HG02981 (cell line): ENCODE data around the gene YY1AP1.
A peak's percentile ranks its signal among the peaks of the same experiment; 100 is the strongest.
"Not testable (repeated sequence)": the region's sequence is repeated elsewhere in the genome, so short reads cannot be mapped to it uniquely, and the experiment has no call there.

Source experiments
- ATAC-seq: cut with Tn5 transposase; IDR thresholded peaks from one replicate; pipeline ENCODE4 v1.9.1; 2021; ENCODE audit warnings: mild to moderate bottlenecking, moderate library complexity; ENCODE audit not compliant: unreplicated experiment

The YY1AP1 gene, protein sequence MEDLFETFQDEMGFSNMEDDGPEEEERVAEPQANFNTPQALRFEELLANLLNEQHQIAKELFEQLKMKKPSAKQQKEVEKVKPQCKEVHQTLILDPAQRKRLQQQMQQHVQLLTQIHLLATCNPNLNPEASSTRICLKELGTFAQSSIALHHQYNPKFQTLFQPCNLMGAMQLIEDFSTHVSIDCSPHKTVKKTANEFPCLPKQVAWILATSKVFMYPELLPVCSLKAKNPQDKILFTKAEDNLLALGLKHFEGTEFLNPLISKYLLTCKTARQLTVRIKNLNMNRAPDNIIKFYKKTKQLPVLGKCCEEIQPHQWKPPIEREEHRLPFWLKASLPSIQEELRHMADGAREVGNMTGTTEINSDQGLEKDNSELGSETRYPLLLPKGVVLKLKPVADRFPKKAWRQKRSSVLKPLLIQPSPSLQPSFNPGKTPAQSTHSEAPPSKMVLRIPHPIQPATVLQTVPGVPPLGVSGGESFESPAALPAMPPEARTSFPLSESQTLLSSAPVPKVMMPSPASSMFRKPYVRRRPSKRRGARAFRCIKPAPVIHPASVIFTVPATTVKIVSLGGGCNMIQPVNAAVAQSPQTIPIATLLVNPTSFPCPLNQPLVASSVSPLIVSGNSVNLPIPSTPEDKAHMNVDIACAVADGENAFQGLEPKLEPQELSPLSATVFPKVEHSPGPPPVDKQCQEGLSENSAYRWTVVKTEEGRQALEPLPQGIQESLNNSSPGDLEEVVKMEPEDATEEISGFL

DNA sequence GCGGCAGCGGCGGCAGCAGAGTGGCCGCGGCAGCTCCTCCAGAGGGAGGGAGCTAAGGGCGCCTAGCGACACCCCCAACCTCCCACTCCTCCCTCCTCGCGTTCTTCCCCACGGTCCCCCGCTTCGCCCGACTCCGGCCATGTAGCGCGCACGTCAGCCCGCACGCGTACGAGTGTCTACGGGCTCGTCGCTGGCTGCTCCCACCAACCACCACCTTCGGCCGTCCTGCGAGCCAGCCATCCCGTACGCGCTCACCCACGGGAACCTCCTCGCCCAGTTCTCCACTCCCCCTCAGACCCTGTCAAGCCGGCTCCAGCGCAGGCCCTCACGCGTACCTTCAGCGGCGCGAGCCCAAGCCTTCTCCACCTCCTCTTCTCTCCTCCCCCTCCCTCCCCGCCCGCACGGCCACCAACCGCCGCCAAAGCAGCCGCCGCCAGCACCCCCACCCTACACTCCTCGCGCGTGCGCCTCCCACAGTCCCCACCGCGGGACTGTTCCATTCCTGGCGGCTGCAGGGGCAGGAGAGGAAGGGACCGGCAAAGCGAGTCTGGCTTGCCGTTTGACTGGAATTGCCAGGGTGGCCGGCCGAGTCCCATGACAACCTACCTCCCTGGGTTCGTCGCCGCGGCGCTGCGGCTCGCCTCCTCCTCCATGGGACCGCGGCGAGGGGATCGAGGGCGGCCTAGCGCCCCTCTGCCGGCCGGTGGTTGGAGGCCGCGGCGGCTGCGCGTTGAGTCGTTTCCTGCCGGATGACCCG lies at the start of gene YY1AP1:
TSS of gene YY1AP1 (minus strand) at position 451 of the 757 bp plus-strand sequence. CDS start 8,338 bp downstream, outside the sequence.
- ATAC-seq = peak; percentile 72

DNA sequence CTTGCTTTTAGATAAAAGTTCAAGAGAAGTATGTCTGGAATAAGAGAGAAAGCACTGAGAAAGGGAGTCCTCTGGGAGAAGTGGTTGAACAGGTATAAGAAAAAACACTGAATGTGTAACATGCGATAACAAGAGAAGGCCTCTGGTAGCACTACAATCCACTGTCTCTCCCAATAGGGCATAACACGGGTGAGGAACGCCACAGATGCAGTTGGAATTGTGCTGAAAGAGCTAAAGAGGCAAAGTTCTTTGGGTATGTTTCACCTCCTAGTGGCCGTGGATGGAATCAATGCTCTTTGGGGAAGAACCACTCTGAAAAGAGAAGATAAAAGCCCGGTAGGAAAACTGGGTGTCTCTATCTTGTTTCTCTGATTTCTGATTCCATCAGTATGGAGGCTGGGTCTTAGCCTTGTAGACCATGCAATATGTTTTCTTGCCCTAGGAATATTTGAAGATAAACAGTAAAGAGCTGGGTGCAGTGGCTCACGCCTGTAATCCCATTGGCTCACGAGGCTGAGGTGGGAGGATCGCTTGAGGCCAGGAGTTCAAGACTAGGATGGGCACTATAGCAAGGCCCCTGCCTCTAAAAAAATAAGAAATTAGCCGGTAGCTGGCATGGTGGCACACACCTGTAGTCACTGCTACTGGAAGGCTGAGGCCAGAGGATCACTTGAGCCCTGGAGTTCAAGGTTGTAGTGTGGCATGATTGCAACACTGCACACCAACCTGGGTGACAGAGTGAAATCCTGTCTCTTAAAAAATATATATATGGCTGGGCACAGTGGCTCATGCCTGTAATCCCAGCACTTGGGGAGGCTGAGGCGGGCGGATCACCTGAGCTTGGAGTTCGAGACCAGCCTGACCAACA lies 40.7 kb upstream of the YY1AP1 start:
- ATAC-seq = no peak

DNA sequence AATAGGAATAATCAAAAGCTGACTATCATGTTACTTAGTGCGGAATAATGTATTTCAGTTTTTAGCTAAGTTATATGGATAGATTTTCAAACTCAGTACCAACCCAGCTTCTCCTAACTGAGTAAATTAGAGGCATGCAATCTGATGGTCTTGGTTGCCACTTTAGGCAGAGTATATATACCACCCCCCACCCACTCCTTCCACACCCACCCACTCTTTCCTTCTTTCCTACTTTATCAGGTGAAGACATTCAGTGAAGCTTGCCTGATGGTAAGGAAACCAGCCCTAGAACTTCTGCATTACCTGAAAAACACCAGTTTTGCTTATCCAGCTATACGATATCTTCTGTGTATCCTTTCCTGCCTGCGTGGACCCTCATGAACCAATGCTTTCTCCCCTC lies 36.6 kb upstream of the YY1AP1 start:
- ATAC-seq = no peak

DNA sequence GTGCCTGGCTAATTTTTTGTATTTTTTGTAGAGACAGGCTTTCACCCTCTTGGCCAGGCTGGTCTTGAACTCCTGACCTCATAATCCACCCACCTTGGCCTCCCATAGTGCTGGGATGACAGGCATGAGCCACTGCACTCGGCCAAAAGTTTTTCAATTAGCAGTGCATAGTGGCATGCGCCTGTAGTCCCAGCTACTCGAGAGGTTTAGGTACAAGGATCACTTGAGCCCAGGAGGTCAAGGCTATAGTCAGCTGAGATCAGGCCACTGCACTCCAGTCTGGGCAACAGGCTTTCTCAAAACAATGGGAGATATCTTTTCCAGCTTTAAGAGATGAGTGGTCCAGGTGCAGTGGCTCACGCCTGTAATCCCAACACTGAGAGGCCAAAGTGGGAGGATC lies 31.1 kb upstream of the YY1AP1 start:
- ATAC-seq = no peak

DNA sequence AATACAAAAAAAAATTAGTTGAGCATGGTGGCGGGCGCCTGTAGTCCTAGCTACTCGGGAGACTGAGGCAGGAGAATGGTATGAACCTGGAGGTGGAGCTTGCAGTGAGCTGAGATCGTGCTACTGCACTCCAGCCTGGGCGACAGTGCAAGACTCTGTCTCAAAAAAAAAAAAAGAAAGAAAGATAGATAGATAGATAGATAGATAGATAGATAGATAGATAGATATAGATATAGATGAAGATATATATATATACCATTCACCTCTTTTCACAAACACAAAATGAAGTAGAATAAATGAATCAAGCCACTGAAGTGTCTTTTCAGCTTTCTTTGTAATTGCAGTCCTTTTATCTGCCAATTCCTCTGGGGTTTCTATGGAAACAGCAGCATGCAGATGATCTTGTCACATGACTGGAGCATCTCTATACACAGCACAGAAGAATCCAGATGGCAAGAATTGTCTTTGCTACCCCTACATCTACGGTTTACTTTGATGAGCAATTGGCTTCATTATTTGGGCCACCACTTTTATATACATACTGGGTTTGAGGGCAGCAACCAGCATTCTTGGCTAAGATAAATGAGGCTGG lies 30.0 kb upstream of the YY1AP1 start:
- ATAC-seq = not testable (repeated sequence)

DNA sequence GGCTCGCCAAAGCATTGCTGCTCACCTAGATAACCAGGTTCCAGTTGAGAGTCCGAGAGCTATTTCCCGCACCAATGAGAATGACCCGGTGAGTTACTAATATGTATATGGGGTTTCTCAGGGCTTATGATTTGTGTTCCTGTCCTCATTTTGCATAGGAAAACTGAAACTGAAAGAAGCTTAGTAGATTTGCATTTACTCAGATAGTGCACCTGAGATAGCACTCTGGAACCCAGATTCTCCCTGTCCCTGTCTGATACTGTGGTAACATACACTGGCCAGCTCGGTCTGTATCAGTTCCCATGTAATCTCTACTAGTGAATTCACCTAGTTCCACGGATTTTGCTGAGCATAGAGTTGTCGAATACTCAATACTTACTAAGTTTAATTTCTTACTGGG lies 28.5 kb upstream of the YY1AP1 start:
- ATAC-seq = no peak

DNA sequence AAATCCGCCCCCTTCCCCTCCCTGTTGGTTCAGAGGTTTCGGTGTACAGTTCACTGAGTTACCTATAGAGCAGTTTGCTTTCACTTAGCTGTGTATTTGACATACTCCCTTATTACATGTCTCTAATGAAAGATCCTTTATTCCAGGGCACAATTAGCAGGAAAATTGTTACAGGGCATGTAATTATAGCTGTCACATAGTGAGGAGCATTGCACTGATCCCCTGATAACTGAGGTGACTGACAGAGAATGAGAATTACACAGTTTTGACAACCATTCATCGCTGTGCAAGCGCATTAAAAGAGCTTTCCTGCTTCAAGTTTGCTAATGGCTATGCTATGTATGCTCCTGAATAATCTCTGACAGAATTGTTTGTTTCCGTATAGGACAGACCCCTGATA lies 27.2 kb upstream of the YY1AP1 start:
- ATAC-seq = no peak

DNA sequence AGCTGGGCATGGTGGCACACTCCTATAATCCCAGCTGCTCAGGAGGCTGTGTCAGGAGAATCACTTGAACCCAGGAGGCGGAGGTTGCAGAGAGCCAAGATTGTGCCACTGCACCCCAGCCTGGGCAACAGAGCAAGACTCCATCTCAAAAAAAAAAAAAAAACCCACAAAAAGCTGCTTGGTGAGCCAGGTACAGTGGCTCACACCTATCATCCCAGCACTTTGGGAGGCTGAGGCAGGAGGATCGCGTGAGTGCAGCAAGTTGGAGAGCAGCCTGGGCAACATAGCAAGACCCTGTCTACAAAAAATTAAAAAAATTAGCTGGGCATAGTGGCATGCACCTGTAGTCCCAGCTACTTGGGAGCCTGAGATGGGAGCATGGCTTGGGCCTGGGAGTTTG lies 26.5 kb upstream of the YY1AP1 start:
- ATAC-seq = not testable (repeated sequence)

DNA sequence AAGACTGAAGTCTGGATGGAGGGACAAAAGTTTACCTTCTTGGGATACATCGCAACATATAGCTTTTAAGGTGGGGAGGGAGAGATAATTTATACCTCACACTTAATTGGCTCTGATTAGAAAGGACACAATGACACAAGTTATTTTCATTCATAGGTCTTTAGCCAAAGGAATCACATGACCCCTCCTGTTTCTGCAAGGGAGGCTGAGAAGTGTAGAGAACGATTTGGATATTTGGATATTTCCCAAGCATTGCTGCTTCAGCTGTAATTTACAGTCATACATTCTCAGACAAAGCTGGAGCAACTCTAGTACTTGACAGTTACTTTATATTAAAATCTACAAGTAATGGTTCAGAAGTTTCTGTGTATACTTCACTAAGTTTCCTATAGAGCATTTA lies 24.5 kb upstream of the YY1AP1 start:
- no peak for ATAC-seq

DNA sequence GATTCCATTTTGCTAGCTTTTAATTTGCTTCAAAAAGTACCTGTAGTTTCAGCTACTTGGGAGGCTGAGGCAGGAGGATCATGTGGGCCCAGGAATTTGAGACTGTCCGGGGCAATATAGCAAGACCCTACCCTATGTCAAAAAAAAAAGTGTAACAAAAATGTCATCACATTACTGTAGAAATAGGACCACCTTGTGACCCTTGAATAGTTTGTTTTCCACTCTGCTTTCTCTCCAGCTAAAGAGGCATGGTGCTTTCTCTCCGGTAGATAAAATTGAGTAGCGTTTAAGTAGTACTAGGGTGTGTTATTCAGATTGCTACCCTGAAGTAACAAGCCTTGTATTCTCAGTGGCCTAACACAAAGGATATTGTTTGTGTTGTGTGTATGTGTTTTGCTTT lies 24.1 kb upstream of the YY1AP1 start:
- not testable (repeated sequence) for ATAC-seq

DNA sequence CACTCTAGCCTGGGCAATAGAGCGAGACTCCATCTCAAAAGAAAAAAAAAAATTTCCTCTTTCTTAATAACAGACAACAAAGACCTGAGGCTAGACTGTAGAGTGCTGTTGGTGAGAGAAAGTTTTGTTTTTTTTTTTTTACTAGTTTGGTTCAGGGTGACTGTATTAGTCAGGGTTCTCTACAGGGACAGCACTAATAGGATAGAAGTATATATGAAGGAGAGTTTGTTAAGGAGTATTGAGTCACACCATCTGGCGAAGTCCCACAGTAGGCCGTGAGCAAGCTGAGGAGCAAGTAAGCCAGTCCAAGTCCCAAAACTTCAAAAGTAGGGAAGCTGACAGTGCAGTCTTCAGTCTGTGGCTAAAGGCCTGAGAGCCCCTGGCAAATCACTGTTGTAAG lies 22.9 kb upstream of the YY1AP1 start:
- not testable (repeated sequence) for ATAC-seq

DNA sequence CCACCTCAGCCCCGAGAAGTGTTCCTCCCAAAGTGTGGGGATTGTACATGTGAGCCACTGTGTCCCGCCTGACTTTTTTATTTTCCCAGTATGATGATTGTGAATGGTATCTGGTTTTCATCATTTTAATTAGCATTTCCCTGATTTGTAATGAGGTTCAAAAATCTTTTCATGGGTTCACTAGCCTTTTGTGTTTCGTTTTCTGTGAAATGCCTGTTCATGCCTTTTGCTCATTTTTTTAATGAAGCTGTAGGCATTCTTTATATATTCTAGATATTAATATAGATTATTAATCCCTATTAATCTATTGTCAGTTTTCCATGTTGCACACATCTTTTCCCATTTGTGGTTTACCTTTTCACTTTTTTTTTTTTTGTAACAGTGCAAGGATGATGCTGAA lies 20.8 kb upstream of the YY1AP1 start:
- ATAC-seq = no peak

DNA sequence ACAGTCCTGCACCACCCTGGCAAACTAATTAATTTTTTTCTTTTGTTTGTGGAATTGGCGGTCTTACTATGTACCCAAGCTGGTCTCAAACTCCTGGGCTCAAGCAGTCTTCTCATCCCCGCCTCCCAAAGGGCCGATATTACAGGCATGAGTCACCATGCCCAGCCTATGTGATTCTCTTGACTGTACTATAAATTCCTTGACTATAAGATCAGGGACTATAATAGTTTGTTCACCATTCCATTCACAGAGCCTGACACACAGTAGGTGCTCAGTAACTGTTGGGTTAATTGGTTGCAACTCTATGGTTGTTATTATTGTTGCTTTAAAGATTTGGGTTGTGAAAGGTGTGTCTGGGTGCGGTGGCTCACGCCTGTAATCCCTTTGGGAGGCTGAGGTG lies 17.6 kb upstream of the YY1AP1 start:
- no peak for ATAC-seq

DNA sequence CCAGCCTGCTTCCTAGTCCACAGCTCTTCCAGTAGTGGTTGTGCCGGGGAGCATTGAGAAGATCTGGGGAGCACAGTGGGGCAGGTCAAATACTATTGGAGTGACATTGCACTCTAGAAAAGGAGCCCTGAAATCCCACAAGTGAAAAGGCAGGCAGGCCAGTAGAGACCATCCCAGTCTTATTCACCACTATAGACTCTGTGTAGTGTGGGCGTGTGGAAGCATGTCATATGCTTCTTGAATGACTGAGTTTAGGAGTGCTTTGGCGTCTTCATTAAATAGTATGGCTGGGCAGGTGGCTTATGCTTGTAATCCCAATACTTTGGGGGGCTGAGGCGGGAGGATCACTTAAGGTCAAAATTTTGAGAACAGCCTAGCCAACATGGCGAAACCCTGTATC lies 15.8 kb upstream of the YY1AP1 start:
- ATAC-seq = not testable (repeated sequence)

DNA sequence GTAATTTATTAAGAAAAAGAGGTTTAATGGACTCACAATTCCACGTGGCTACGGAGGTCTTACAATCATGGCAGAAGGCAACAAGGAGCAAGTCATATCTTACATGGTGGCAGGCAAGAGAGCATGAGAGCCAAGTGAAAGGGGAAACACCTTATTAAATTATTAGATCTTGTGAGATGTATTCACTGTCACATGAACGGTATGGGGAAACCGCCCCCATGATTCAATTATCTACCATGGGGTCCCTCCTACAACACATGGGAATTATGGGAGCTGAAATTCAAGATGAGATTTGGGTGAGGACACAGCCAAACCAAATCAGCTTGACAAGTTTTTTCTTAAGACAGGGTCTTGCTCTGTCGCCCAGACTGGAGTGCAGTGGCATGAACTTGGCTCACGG lies 14.6 kb upstream of the YY1AP1 start:
- no peak for ATAC-seq

DNA sequence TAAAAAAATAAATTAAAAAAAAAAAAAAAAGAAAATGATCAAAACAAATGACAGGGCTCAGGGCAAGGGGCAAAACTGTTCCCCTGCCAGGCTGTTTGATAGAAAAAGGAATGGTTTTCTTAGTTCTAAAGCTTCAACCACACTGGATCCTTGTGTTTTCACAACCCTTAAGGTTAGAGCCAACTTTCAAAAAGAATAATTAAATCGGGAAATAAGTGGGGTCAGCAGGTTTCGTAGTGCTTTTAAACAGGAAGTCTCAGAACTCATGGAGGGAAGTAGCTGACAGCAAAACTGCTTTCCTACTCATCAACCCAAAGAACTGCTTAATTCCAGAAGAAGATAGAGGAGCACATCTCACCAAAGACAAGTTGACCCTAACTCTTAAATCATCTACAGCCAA lies 13.1 kb upstream of the YY1AP1 start:
- ATAC-seq = not testable (repeated sequence)

DNA sequence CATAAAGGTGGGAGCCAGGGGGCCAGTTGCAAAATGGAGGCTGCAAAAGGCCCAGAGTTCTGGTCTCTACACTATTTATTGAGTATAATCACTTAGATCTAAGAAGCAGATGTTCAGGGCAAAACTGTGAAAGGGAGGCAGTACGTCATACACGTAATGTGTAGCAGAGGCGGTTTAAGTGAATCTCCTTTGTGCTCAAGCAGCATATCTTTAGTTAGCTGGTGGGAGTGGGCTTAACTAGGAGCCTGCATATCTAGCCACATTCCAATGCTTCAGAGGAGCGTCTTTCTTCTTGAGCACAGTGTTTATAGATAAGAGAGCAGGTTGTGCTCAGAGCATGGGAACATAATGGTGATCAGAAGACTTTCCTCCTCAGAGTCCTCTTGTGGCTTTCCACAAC lies 10.5 kb upstream of the YY1AP1 start:
- not testable (repeated sequence) for ATAC-seq

DNA sequence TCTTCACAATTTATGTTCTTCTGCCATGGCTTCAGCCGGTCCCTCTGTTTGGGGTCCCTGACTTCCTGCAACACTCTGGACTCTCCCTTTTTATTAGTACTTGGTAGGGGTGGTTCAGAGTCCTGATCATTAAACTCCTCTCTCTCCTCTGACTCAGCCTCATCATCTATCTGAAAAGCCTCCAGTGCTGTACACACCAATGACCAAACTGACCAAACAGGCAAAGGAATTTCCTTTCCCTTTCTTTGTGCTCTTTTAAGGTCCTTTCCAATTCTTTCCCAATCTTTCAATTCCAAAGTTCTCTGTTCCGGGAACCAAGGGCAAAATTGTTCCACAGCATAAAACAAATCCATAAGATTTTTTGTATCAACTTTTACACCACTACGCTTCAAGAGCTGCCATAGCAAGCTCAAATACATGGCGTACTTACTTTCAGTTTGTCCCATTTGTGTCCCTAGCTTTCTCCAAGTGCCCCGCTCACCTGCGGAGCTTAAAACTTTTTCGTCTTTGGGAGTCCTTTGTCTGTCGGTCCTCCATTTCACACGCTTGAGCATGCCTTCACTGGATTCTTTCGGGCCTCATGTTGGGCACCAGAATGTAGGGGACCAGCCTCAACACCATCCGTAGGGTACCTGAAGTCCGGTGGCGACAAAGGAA lies 9.9 kb upstream of the YY1AP1 start:
- ATAC-seq = no peak

DNA sequence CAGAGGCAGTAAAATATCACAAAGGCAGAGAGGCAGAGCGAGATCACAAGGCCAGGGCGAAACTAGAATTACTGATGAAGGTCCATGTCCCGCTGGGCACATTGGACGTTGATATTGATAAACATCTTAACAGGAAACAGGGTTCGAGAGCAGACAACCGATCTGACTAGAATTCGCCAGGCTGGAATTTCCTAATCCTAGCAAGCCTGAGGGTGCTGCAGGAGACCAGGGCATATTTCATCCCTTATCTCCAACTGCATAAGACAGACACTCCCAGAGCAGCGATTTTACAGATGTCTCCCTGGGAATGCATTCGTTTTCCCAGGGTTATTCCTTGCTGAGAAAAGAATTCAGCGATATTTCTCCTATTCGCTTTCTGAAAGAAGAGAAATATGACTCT lies 9.0 kb upstream of the YY1AP1 start:
- not testable (repeated sequence) for ATAC-seq

DNA sequence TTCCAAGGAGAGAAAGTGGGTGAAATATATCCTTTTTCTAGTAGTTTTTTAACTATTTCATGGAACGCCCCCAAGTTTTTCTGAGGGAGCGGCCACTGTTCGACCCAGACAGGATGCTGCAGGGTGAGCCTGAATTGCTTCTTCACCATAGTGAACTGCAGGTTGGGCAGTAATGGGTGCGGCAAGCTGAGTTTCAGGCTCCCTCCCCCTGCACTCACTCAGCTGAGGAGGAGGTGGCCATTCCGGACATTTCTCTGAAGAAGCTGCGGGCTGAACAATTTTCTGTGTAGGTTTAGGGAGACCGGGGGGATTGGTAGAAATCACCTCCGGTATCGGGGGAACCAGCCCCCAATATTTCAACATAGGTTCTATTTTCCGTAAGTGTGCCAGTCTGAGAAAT lies 8.5 kb upstream of the YY1AP1 start:
- no peak for ATAC-seq
